ENCODE data around the gene IRF9.

- TF ChIP-seq EZH2 (IDR thresholded peaks at IDR 0.05; ENCODE audit: borderline replicate concordance, low read length) (no peak), CTCF (IDR thresholded peaks at IDR 0.05; ENCODE audit: low read length) (no peak)
These were observed 25.6 kb upstream of the IRF9 start for GRCh38 chr14:24135584-24135833.

Measured in OCI-LY1 (cell line).